H1 (cell line): ENCODE data around the gene NSUN6.
"Not testable (repeated sequence)": the region's sequence is repeated elsewhere in the genome, so short reads cannot be mapped to it uniquely, and the experiment has no call there.

Experiments
- EZH2 ChIP-seq: fragments of 200-600 bp; sonication (generic); IDR thresholded peaks from 2 replicates; pipeline ENCODE4 v1.7.1; 2012; ENCODE audit warnings: low read depth, mild to moderate bottlenecking, moderate library complexity, low read length, inconsistent platforms; ENCODE audit not compliant: severe bottlenecking
- GABPA ChIP-seq: IDR thresholded peaks from 2 replicates; pipeline ENCODE4 v1.6.1; 2011; ENCODE audit warnings: mild to moderate bottlenecking, low read length, moderate library complexity, borderline replicate concordance; ENCODE audit not compliant: insufficient read depth
- KDM1A ChIP-seq: fragments of 200-600, 300-600 bp; sonication (generic); IDR thresholded peaks from 2 replicates; pipeline ENCODE4 v1.7.1; 2016; ENCODE audit warnings: mild to moderate bottlenecking, low read length, borderline replicate concordance
- POLR2AphosphoS5 ChIP-seq: IDR thresholded peaks from 2 replicates; pipeline ENCODE4 v1.6.1; 2011; ENCODE audit warnings: low read depth, low read length
- POU5F1 ChIP-seq: IDR thresholded peaks from 2 replicates; pipeline ENCODE4 v1.6.1; 2011; ENCODE audit warnings: low read depth, mild to moderate bottlenecking, low read length, moderate library complexity
- RAD21 ChIP-seq, 2 experiments: IDR thresholded peaks in 1 of 2; conservative IDR thresholded peaks in 1 of 2; 2 replicates each; pipeline ENCODE4 v1.6.1; 2011; ENCODE audit warnings: low read depth in 2 of 2, low read length in 2 of 2, improper control_type of control experiment in 1 of 2, inconsistent platforms in 1 of 2, mild to moderate bottlenecking in 1 of 2, moderate library complexity in 1 of 2
- SP1 ChIP-seq: IDR thresholded peaks from 2 replicates; pipeline ENCODE4 v1.6.1; 2011; ENCODE audit warnings: low read depth, low read length
- TF ChIP-seq, protein P1 (sequence below), 3 experiments: IDR thresholded peaks; 1 replicate in 2 of 3; 2 replicates in 1 of 3; pipeline versions ENCODE4 v1.5.1 to v1.6.1; 2011; ENCODE audit warnings: low read length in 3 of 3, mild to moderate bottlenecking in 3 of 3, inconsistent platforms in 2 of 3, low read depth in 1 of 3, moderate library complexity in 1 of 3; ENCODE audit not compliant: insufficient read depth in 1 of 3; ENCODE audit errors: control extremely low read depth in 1 of 3

DNA sequence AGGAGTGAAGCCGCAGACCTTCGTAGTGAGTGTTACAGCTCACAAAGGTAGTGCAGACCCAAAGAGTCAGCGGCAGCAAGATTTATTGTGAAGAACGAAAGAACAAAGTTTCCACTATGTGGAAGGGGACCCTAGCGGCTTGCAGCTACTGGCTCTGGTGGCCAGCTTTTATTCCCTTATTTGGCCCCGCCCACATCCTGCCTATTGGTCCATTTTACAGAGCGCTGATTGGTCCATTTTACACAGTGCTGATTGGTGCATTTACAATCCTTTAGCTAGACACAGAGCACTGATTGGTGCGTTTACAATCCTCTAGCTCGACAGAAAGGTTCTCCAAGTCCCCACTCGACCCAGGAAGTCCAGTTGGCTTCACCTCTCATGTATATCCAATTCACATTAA, 64.8 kb downstream of the NSUN6 start:
- TF ChIP-seq EZH2; RAD21 (IDR thresholded peaks at IDR 0.05 in 1 of 2, conservative IDR thresholded peaks at IDR 0.05 in 1 of 2; ENCODE audit: low read depth in 2 of 2, low read length in 2 of 2); POU5F1; POLR2AphosphoS5; GABPA; SP1; KDM1A: not testable (repeated sequence)
- TF ChIP-seq, protein P1, sequence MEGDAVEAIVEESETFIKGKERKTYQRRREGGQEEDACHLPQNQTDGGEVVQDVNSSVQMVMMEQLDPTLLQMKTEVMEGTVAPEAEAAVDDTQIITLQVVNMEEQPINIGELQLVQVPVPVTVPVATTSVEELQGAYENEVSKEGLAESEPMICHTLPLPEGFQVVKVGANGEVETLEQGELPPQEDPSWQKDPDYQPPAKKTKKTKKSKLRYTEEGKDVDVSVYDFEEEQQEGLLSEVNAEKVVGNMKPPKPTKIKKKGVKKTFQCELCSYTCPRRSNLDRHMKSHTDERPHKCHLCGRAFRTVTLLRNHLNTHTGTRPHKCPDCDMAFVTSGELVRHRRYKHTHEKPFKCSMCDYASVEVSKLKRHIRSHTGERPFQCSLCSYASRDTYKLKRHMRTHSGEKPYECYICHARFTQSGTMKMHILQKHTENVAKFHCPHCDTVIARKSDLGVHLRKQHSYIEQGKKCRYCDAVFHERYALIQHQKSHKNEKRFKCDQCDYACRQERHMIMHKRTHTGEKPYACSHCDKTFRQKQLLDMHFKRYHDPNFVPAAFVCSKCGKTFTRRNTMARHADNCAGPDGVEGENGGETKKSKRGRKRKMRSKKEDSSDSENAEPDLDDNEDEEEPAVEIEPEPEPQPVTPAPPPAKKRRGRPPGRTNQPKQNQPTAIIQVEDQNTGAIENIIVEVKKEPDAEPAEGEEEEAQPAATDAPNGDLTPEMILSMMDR (IDR thresholded peaks at IDR 0.05; ENCODE audit: control extremely low read depth in 1 of 3, insufficient read depth in 1 of 3, low read depth in 1 of 3, low read length in 3 of 3), result not testable (repeated sequence)
